Activated T-cell treated with anti-CD3 and anti-CD28 coated beads, Interleukin-2, amount 50 U/mL, for 1 hour (primary cell): ENCODE data around the gene SLC41A3.

ENCODE experiments used
- DNase-seq: peaks from one replicate; pipeline ENCODE4 v3.0.0-alpha.2; 2020

The SLC41A3 gene

DNA sequence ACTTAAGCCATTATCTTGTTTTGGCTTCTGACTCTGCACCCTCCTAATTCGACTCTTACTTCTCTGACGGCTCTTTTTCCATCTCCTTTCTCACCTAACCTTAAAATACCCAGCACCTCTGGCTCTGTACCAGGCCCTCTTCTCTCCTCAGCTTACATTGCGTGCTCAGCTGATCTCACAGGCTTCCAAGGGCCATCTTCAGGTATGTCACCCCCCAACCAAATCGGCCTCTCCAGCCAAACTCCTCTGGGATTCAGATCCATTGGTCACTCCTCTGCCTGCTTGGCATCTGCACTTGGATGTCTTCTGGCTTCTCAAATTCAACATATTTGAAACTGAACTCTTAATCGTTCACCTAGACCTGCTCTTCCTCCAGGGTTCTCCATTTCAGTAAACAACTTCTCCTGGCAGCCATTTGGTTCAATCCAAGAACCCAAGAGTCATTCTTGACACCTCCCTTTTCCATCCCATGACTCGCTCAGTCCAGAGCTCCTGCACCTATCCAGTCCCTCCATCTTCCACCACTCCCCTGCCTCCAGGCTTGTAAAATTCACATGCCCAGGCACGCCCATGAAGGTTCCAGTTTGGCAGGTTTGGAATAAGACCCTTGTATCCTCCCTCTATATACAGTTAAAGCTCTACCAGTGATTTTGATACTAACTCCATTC, 35.2 kb upstream of the SLC41A3 start:
- no peak for DNase-seq

DNA sequence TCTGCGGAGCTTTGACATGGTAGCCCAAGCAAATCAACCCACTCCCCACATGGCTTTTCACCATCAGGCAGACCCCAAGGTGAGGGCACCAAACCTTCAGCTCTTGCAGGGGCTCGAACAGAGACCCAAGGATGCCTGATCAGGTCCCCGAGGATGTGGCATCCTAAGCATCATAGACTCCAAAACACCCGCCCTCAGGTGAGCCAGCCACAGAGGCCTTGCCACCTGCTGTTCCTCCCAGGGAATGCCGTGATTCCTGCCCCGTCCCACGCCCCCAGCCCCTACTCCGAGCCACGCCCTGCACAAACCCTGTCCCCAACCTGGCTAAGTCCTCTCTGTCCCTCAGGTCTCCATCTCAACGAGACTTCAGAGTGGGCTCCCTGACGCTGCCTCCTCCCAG, 34.7 kb upstream of the SLC41A3 start:
- peak; percentile 3 for DNase-seq

DNA sequence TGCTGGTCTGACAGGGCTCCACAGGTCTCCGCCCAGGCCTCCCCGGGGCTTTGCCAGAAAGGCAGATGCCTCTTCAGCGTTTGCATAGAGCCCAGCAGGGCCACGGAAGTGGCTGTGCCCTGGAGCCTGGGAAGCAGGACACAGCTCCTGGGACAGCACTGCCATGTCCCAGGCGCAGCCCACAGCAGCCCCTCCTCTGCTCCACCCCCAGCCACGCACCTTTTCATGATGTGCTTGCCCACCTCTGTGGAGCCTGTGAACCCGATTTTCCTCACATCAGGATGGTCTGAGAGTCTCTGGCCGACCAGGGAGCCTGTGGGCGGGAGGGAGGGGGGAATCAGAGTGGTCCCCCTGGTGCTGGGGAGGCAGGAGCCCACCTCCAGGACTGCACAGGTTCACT, 33.9 kb upstream of the SLC41A3 start:
- DNase-seq: peak; percentile 3

DNA sequence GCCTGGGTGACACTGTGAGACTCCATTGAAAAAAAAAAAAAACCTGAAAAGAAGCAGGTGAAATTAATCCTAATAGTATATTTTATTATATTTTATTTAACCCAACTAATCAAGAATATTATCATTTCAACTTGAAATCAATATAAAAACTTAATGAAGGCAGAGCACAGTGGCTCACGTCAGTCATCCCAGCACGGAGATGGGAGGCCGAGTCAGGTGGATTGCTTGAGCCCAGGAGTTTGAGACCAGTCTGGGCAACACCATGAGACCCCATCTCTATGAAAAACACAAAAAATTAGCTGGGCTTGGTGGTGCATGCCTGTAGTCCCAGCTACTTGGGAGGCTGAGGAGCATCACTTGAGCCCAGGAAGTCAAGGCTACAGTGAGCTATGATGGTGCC, 33.3 kb upstream of the SLC41A3 start:
- DNase-seq: no peak

DNA sequence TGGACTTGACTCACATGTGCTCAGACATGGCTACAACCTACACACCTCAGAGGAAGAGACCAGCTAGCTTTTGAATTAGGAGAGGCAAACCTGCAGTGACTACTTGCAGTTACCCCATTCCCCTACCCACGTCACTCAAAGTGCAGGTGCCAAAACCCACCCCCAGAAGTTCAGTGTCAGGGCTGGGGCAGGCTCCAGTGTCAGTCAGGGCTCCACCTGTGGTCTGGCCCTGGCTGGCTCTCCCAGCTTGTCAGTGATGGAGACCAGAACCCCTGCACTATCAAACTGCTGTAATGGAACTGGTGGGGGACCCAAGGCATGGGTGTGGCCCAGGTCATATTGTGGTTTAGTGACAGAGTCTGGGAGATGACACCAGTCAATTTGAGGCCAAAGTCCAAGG, 32.6 kb upstream of the SLC41A3 start:
- peak; percentile 4 for DNase-seq

DNA sequence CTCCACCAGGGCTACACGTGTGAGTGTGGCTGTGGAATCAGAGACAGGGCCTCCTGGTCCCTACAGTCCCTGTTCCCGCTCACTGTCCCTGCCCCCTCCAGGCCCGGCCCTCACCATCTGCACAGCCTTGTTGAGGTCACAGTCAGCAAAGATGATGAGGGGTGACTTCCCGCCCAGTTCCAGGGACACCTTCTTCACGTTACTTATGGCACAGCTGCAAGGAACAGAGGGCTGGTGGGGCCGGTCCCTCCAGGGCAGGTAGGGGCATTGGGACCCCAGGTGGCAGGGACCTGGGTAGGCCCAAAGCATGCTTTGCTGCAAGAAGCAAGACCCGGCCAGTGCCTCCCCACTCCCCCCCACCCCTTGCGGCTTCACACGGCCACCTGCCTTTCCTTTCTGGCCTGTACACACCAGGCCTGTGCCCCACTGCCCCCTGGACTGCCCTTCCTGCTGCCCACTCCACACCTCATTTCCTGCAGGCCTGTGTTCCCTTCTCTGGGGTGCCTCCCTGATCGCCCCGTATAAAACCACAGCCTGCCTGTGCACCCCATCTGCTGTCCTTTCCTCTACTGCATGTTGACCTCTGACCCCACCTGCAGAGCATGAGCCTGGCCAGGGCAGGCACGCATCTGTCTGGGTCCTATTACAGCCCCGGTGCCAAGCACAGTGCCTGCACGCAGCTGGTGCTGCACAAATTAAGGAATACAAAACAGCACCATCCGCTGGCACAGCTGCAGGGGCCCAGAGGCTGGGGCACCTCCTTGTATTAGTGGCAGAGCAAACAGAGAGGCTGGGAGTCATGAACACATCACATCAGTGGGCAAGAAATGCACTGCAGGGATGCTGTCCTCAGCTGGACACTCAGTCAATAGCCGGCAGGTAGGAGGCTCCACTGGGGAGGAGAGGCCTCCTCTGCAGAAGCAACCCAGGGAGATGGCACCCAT, 30.8 kb upstream of the SLC41A3 start:
- peak; percentile 11 for DNase-seq

DNA sequence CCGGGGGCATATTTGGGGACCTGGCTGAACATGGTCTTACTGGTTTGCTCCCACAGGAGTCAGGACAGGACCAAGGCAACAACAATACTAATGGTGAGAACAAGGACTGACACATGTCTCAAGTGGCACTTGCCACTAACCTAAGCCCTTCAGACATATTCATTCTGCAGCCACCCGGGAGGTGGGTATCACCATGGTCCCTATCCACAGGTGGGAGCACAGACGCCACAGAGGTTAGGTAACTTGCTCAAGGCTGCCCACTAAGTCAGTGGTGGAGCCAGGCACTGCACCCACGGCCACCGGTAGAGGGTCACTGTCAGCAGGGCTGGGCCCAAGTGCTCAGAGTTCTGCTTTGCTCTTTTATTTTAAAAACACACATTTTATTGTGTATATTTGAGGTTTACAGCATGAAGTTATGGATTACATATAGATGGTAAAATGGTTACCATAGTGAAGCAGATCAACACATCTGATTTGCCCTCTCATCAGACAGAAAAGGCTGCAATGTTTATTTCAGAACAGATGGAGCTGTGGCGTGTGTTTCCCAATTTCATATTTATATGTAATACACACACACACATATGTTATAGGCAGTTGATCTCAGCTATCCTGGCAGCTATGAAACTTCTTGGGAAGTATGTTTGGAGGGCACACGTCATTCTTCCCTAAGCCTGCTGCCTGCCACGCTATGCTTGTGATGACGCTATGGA, 30.0 kb upstream of the SLC41A3 start:
- DNase-seq: no peak

DNA sequence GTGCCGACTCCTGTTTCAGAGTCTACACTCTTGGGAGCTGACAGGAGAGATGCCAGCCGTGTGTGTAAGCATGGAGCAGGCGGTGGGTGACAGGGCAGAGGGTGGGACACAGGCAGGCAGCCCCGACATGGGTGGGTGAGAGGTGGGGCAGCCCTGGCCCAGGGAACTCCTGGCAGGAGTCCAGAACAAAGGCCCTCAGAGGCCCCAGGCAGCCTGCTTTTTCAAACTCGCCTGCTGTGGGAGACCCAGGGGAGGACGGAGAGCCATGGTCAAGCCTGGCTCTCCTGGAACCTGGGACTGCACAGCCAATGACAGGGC, 29.3 kb upstream of the SLC41A3 start:
- DNase-seq: no peak

DNA sequence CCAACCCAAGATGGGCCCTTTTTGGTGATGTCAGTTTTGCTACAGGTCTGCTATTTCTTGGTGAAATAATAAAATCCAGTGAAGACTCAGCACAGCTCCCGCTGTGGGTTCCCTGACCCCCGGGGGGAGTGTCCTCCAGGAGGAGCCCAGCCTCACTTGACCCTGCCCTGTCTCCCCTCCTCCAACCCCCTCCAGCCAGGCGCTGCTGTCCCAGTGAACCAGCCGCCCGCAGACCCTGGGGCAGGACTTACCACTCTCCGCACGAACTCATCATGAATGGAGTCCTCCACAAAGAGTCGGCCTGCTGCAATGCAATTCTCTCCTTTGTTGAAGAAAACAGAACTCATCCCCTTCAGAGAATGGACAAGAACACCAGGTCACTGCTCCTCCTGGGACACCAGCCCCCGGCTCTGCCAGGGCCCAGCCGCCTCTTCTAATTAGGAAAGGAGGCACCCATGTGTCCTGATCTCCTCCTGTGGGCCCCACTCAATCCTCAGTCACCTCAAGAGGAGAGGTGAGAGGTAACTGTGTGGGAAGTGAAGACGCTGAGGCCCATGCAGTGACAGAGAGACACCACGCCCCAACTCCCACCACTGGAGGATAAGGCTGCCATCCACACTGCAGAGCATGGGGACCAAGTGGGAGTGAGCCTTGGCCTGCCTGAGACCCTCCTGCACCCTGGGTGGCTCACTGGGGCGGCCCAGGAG, 28.8 kb upstream of the SLC41A3 start:
- DNase-seq: no peak

DNA sequence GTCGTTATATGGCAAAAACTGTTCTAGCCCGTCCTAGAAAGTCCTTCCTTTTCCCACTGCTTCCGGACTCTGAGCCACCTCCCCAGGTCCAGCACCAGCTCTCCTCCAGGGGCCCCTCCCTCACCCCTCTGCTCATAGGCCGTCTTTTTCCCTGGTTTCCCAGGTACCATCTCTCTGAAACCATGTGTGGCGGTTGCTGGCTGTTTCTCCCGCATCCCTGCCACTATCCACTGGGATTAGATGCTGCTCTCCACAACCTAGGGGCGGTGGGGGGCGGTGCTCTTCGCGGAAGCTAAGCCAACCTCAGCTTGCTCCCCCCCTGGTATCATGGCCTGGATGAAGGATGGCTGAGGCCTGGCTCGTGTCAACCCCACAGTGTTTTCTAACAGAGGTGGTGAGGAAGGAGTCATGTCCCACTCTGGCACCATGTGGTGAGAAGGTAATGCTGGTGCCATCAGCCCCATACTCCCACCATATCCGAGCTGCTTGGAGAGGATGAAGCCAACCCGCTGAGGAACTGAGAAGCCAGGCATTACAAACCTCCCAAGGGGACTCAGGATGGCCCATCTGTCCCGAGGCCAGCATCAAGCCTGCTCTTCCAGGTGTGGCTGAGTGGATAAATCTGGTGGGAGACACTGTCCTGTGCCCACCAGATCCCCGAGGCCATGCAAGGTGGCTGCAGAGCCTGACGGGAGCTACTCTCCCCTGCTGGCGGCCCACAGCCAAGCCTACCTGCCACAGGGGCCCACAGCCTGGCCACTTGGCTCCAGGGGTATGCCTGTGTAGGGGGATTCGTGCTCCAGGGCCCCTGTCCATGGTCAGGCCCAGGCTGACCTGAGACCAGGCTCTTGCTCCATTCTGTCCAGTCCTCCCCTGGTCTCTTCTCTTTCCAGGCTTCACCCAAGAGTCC, 27.9 kb upstream of the SLC41A3 start:
- no peak for DNase-seq

DNA sequence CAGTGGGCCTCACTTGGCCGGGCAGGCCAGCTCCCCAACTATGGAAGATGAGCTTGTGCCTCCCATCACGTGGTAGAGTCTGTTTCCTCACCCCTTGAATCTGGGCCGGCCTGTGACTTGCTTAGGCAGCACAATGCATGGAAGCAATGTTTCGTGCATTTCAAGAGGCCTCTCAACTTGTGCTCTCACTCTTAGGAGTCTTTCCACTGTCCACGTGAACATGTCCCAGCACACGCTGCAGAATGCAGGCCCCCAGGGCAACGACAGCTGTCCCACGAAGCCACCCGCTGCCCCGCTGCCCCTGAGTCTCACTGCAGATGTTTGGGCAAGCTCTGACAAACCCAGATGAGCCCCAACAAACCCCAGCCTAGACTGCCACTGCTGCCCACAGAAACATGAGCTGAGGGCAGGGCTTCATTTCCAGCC, 27.2 kb upstream of the SLC41A3 start:
- DNase-seq: no peak

DNA sequence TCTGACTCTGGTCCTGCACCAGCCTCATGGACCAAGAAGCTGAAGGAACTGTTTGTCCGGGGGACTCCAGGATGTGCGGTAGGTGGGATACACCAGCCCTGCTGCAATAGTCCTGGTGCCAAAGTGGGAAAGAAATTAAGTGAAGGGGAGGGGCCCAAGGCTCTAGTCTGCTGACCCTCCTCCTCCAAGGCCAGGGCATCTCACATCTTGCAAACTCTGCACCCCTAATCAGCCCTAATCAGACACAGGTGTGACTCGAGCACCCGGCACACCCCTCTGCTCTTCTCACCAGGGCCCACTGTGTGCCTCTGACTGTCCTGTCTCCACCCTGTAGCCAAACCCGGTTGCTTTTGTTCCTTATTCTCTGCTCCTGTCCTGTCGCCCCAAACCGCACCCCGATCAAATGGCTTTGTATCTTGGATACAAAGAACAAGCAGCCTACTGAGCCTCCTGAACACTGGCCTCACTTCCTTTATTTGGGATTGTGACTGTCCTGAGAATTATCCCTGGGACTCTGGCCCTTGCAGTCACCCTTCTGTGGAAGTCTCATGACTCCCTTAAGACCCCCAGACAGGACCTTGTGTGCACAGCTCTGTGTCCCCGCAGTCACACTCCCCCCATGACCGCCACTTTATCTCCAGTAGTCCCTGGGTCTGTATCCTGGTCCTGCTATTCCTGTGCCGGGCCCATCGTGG, 26.7 kb upstream of the SLC41A3 start:
- no peak for DNase-seq

DNA sequence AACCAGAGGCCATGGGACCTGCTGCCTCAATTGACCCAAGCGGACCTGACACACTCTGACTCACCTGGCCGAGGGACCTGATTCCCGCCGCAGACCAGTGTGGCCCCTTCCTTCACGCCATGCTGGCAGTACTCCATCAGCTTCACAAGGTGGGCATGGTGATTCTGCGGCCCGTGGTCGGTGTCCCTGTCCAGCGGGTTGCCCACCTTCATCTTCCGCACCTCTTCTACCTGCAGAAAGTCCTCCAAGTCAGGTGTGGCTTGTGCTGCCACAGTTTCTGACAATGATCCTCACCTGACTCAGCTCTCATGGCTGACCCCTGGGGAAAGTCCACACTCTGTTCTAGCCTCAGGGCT, 25.9 kb upstream of the SLC41A3 start:
- DNase-seq: no peak

DNA sequence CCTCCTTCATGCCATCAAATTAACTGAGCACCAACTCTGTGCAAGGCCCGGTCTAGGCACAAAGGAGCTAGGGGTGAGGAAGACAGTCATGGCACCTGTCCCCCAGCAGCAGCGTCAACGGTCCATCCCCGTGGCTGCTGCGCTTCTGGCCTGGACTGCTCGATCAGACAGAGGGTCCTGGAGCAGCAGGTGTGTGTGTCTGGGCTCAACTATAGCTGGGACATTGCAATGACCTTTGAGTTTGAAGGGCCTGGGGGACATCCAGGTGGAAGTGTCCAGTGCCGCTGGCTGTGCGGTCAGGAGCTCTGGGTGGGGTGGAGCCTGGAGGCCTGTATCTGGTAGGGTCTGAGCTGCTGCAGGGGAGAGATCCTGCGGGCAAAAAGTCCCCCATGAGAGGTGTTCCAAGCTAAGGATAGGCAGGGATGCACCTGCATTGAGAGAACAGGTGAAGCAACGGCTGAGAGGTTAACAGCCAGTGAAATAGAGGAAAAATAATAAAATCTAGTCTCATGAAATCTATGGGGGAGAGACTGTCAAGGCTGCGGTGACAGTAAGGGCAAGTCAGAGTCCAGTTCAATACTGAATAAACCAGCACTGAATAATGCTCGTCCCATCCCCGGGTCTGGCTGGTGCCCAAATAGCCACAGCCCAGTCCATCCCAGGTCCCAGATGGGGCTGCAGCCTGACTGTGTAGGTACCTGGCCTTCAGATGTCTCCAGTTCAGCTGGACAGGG, 25.4 kb upstream of the SLC41A3 start:
- no peak for DNase-seq

DNA sequence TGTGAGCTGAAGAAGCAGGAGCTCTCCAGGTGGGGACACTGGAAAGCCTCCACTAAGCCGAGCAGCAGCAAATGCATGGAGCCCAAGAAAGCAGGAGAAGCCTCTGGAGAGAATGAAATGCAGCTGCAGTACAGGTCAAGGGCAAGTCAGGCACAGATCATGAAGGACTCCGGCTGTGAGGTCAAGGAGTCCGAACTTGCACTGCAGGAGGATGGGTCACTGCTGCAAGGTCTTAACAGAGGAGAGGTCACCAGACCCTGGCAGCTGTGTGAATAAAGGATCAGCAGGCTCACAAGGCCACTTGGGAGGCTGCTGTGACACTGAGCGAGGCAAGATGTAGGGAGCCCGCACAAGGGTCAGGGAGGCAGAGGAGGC, 24.7 kb upstream of the SLC41A3 start:
- DNase-seq: no peak

DNA sequence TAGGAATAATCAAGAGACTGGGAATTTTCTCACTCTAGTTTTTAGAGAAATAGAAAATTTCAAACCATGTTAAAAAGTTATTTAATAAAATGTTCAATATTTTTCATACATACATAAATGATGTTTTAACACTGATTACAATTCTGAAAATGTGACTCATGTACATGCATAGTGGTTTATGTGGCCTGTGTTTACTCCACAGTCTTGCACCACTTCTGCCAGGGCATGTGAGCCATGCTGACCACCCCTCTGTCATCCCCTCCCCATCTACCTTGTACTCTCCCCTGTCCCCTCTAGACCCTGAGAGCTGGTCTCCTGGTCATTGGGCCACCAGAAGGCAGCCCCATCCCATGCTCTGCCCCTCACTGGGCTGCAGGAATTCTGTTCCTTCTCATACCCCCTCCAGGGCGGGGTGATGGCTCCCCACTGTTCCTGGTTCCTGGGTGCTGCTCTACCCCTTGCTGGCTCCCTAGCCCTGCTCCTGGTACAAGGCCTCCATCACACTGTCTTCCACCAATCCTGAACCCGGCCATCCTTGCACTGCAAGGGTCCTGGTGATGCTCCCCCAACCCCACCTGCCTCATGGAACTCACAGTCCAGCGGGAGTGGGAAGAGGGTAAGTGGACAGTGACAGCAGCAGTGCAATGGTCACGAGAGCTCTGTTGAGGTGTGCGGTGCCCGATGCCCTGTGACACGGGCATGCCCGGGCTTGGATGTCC, 24.2 kb upstream of the SLC41A3 start:
- DNase-seq: no peak

DNA sequence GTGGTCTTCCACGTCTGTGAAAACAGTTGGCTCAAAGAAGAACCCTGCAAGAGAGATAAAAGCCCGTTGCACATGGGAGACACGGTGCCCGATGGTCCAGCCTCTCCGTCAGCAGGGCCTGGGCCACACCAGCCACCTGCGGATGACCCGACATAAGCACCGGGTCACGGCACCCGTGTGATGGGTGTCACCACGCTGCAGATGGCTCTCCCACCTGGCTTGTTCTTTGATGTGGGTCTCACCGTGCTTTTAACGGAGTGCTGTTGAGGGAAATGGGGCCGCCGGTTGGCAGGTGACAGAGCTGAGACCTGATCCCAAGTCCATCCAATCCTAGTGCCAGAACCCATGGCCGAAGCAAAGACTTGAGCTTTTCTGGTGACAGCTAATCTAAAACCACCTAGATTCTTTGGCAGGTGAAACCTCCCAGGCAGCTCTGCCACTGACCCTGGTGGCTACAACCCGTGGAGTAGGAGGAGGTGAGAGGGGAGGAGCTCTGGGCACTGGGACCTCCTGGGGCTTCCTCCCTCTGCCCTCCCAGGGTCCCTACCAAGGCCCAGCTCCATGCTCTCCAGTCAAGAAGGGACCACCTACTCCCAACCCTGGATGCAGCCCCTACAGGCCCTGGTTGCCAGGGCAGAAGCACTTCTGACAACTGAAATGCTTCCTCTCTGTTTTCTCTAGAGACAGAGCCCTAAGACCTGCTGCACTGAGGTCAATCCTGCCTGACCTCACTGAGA, 23.4 kb upstream of the SLC41A3 start:
- no peak for DNase-seq

DNA sequence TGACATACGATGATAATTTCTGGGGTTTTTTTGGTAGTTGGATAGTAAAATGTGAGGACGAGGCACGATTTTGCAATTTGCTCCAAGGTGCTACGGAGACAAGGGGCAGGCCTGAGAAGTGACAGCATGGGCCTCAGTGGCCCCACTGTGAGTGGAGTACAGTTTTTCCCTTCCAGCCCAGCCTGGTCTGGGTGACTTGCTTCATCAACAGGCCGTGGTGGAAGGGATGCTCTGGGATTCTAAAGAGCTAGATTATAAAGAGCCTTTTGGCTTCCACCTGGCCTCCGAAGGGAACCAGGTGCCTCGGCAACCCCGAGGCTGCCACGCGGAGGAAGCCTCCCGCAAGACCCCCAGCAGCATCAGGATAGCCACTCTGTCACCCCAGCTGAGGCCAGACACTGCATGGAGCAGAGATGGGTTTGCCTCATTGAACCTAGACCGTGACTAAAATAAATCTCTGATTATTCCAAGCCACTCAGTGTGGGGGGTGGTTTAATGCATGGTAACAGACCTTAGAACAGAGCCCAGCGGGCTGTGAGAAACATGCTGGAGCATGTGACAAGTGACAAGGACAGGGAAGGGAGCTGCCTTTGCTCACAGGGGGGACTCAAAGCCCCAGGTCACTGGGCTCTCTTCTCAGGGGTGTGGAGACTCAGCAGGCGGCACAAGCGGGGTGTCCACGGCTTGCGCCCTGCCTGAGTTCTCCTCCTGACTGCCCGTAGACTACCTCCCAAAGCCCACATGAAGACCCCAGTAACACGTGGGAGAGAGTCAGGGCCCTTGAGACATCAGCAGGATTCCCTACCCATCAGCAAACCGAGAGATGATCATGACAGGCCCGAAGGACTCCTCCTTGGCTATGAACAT, 22.6 kb upstream of the SLC41A3 start:
- DNase-seq: no peak
